ENCODE measurements around the gene BCAS1. TPM values are rescaled to one million over a fixed set of nuclear protein-coding genes. Genes with fewer than 3 reads are reported as not detected.

BCAS1 gene
- total RNA-seq, 1 experiment from 2014 or later, result 0.17 TPM

DNA sequence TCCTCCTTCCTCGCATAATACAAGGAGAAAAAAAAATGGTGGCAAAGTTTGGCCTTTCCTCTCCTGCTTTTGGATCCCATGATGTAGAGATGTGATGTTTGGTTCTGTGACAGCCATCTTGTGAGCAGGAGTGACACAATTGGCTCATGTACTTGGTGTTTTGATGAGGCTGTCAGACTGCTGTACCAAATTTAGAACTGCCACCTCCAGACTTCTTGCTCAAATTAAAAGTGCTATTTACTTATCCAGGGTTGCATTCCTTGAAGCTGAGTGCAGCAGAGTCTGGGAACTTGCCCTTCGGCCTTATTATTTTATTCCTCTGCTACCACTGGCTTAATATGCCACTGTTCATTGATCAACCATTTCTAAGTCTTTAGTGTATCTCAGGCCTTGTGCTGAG is 21.9 kb downstream of the BCAS1 start:
- intact Hi-C loops (cut with micrococcal nuclease), result no loop called here
- H4K20me1 ChIP-seq (ENCODE audit: insufficient read depth), result no peaks in the 10 kb centered on the region
- no peaks in the 10 kb centered on the region for H3K36me3 ChIP-seq (ENCODE audit: control insufficient read depth in 1 of 2, insufficient read depth in 2 of 2, low read length in 2 of 2)
- no peak overlapping the region for H3K9ac ChIP-seq (ENCODE audit: low read length)
- ATAC-seq (no peak), DNase-seq (ENCODE audit: low read depth, low spot score) (no peak)
- TF ChIP-seq TCF7L2 (IDR thresholded peaks at IDR 0.05; ENCODE audit: borderline replicate concordance, extremely low read depth, insufficient read depth, insufficient read length), result no peak
- no peak for TF ChIP-seq RAD21 (IDR thresholded peaks at IDR 0.05; ENCODE audit: low read depth)
- no peak for TF ChIP-seq CTCF (IDR thresholded peaks at IDR 0.05 in 2 of 3, conservative IDR thresholded peaks at IDR 0.05 in 1 of 3; ENCODE audit: borderline replicate concordance in 1 of 3, insufficient read depth in 1 of 3, low read depth in 2 of 3, low read length in 2 of 3)
- no peak for TF ChIP-seq FOSL1 (IDR thresholded peaks at IDR 0.05; ENCODE audit: low read depth)
- no peak for TF ChIP-seq CEBPB (IDR thresholded peaks at IDR 0.05; ENCODE audit: low read depth)
- TF ChIP-seq EZH2phosphoT487 (IDR thresholded peaks at IDR 0.05; ENCODE audit: borderline replicate concordance), result no peak
- no peak for TF ChIP-seq SRF (IDR thresholded peaks at IDR 0.05; ENCODE audit: low read depth)
- TF ChIP-seq EZH2 (IDR thresholded peaks at IDR 0.05), result no peak
- TF ChIP-seq SIN3A (IDR thresholded peaks at IDR 0.05; ENCODE audit: low read depth), result no peak
- TF ChIP-seq MAX (IDR thresholded peaks at IDR 0.05), result no peak
- TF ChIP-seq ELF1 (IDR thresholded peaks at IDR 0.05; ENCODE audit: borderline replicate concordance, low read depth), result no peak
- TF ChIP-seq, protein P1, sequence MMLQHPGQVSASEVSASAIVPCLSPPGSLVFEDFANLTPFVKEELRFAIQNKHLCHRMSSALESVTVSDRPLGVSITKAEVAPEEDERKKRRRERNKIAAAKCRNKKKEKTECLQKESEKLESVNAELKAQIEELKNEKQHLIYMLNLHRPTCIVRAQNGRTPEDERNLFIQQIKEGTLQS (IDR thresholded peaks at IDR 0.05), result no peak
- TF ChIP-seq ZNF274 (IDR thresholded peaks at IDR 0.05; ENCODE audit: low read depth, low read length), result no peak
- no peak for TF ChIP-seq CBX3 (IDR thresholded peaks at IDR 0.05; ENCODE audit: low read depth)
- TF ChIP-seq, protein P2, sequence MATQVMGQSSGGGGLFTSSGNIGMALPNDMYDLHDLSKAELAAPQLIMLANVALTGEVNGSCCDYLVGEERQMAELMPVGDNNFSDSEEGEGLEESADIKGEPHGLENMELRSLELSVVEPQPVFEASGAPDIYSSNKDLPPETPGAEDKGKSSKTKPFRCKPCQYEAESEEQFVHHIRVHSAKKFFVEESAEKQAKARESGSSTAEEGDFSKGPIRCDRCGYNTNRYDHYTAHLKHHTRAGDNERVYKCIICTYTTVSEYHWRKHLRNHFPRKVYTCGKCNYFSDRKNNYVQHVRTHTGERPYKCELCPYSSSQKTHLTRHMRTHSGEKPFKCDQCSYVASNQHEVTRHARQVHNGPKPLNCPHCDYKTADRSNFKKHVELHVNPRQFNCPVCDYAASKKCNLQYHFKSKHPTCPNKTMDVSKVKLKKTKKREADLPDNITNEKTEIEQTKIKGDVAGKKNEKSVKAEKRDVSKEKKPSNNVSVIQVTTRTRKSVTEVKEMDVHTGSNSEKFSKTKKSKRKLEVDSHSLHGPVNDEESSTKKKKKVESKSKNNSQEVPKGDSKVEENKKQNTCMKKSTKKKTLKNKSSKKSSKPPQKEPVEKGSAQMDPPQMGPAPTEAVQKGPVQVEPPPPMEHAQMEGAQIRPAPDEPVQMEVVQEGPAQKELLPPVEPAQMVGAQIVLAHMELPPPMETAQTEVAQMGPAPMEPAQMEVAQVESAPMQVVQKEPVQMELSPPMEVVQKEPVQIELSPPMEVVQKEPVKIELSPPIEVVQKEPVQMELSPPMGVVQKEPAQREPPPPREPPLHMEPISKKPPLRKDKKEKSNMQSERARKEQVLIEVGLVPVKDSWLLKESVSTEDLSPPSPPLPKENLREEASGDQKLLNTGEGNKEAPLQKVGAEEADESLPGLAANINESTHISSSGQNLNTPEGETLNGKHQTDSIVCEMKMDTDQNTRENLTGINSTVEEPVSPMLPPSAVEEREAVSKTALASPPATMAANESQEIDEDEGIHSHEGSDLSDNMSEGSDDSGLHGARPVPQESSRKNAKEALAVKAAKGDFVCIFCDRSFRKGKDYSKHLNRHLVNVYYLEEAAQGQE (IDR thresholded peaks at IDR 0.05; ENCODE audit: low read depth), result no peak
- TF ChIP-seq POLR2AphosphoS5 (IDR thresholded peaks at IDR 0.05; ENCODE audit: low read depth, low read length), result no peak
- no peak for TF ChIP-seq YY1 (IDR thresholded peaks at IDR 0.05; ENCODE audit: extremely low read depth, insufficient replicate concordance, low read depth, low read length)
- TF ChIP-seq, protein P3, sequence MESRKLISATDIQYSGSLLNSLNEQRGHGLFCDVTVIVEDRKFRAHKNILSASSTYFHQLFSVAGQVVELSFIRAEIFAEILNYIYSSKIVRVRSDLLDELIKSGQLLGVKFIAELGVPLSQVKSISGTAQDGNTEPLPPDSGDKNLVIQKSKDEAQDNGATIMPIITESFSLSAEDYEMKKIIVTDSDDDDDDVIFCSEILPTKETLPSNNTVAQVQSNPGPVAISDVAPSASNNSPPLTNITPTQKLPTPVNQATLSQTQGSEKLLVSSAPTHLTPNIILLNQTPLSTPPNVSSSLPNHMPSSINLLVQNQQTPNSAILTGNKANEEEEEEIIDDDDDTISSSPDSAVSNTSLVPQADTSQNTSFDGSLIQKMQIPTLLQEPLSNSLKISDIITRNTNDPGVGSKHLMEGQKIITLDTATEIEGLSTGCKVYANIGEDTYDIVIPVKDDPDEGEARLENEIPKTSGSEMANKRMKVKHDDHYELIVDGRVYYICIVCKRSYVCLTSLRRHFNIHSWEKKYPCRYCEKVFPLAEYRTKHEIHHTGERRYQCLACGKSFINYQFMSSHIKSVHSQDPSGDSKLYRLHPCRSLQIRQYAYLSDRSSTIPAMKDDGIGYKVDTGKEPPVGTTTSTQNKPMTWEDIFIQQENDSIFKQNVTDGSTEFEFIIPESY (IDR thresholded peaks at IDR 0.05; ENCODE audit: extremely low read depth, insufficient replicate concordance, low read length), result no peak
- no peaks in the 10 kb centered on the region for H3K27me3 ChIP-seq (ENCODE audit: insufficient read depth, low read length)
- ChIA-PET CTCF (no interaction called here), POLR2A (no interaction called here), RAD21 (ENCODE audit: low non-redundant PET in 1 of 2, low total read pairs in 2 of 2, uncharacterized antibody in 2 of 2, unreplicated experiment in 2 of 2) (no interaction called here)
- no peak overlapping the region for H2AFZ ChIP-seq (ENCODE audit: low read depth, low read length, poor library complexity, severe bottlenecking)
- no peaks in the 10 kb centered on the region for H3K9me2 ChIP-seq (ENCODE audit: insufficient read depth)
- no peak overlapping the region for H3K4me3 ChIP-seq (replicated peaks in 1 of 2; ENCODE audit: low read depth in 1 of 2, low read length in 2 of 2)
- no peaks in the 10 kb centered on the region for H3K4me1 ChIP-seq (ENCODE audit: control insufficient read depth in 1 of 2, insufficient read depth in 2 of 2, low read length in 2 of 2)
- H3K4me2 ChIP-seq (ENCODE audit: low read length), result no peak overlapping the region
- H3K27ac ChIP-seq (ENCODE audit: low read depth, low read length), result no peak overlapping the region
- BruUV-seq (replicated peaks), result no TSS peak
- H3K9me3 ChIP-seq (ENCODE audit: control insufficient read depth in 1 of 2, insufficient read depth in 1 of 2, low read depth in 1 of 2, low read length in 2 of 2), result no peaks in the 10 kb centered on the region
- H3K79me2 ChIP-seq (ENCODE audit: insufficient read depth, low read length), result no peaks in the 10 kb centered on the region
